ENCODE results near the gene PLS1.
A peak's percentile ranks its signal among the peaks of the same experiment; 100 is the strongest.
"Not testable (repeated sequence)": the region's sequence is repeated elsewhere in the genome, so short reads cannot be mapped to it uniquely, and the experiment has no call there.

Gene PLS1

GRCh38 chr3:142597906-142598305, 1.7 kb downstream of the PLS1 start:
- no peak for DNase-seq

- no peak for DNase-seq
Measured at GRCh38 chr3:142601713-142602112, 5.5 kb downstream of the PLS1 start.

GRCh38 chr3:142602619-142603385, 6.6 kb downstream of the PLS1 start:
- no peak for DNase-seq

GRCh38 chr3:142603386-142603705, 7.2 kb downstream of the PLS1 start:
- not testable (repeated sequence) for DNase-seq

GRCh38 chr3:142604940-142605339, 8.7 kb downstream of the PLS1 start:
- no peak for DNase-seq

- DNase-seq: no peak
Measured at GRCh38 chr3:142608631-142609030, 12.4 kb downstream of the PLS1 start.

- DNase-seq: no peak
Measured at GRCh38 chr3:142609136-142609535, 12.9 kb downstream of the PLS1 start.

- DNase-seq: no peak
Measured at GRCh38 chr3:142611206-142611605, 15.0 kb downstream of the PLS1 start.

- no peak for DNase-seq
Measured at GRCh38 chr3:142613491-142613890, 17.3 kb downstream of the PLS1 start.

GRCh38 chr3:142614059-142614626, 17.9 kb downstream of the PLS1 start:
- no peak for DNase-seq

- DNase-seq: peak; percentile 4
Measured at GRCh38 chr3:142615171-142615570, 19.0 kb downstream of the PLS1 start.

- DNase-seq: no peak
Measured at GRCh38 chr3:142618917-142619461, 22.8 kb downstream of the PLS1 start.

GRCh38 chr3:142622405-142622804, 26.2 kb downstream of the PLS1 start:
- DNase-seq: no peak

- no peak for DNase-seq
Measured at GRCh38 chr3:142623194-142623593, 27.0 kb downstream of the PLS1 start.

- DNase-seq: no peak
Measured at GRCh38 chr3:142624341-142625152, 28.4 kb downstream of the PLS1 start.

- DNase-seq: no peak
Measured at GRCh38 chr3:142625153-142625440, 28.9 kb downstream of the PLS1 start.

- no peak for DNase-seq
Measured at GRCh38 chr3:142626971-142627370, 30.8 kb downstream of the PLS1 start.

- DNase-seq: no peak
Measured at GRCh38 chr3:142628801-142629200, 32.6 kb downstream of the PLS1 start.

- DNase-seq: no peak
Measured at GRCh38 chr3:142633073-142633472, 36.9 kb downstream of the PLS1 start.

GRCh38 chr3:142636050-142636449, 39.9 kb downstream of the PLS1 start:
- no peak for DNase-seq

GRCh38 chr3:142636664-142637063, 40.5 kb downstream of the PLS1 start:
- no peak for DNase-seq

GRCh38 chr3:142638291-142638690, 42.1 kb downstream of the PLS1 start:
- no peak for DNase-seq

GRCh38 chr3:142641504-142641903, 45.3 kb downstream of the PLS1 start:
- DNase-seq: no peak

- DNase-seq: no peak
Measured at GRCh38 chr3:142642956-142643355, 46.8 kb downstream of the PLS1 start.
